Right cardiac atrium (tissue), 5 donors: ENCODE data around the gene SORCS2. TPM values are rescaled to one million over a fixed set of nuclear protein-coding genes. Genes with fewer than 3 reads are reported as not detected.

Source experiments
- ATAC-seq, 2 donors: fragments of 200-7000 bp; cut with Tn5 transposase; one replicate each; pipeline versions ENCODE4 v1.8.0 to v1.9.1; 2020; ENCODE audit warnings: moderate library complexity in 2 of 2, mild to moderate bottlenecking in 1 of 2
- DNase-seq, 3 donors: peaks; one replicate each; pipeline ENCODE4 v3.0.0-alpha.2; 2020
- H3K27ac ChIP-seq: one replicate; pipeline ENCODE4 v1.5.1; 2013; ENCODE audit warnings: mild to moderate bottlenecking, low read length, control low read depth, moderate library complexity
- H3K27me3 ChIP-seq: one replicate; pipeline ENCODE4 v1.6.1; 2013; ENCODE audit not compliant: control insufficient read depth, insufficient read depth
- H3K4me1 ChIP-seq: one replicate; pipeline ENCODE4 v1.6.1; 2013; ENCODE audit warnings: low read length; ENCODE audit not compliant: control insufficient read depth, insufficient read depth
- H3K4me3 ChIP-seq: one replicate; pipeline ENCODE4 v1.5.1; 2013; ENCODE audit warnings: low read length, control low read depth
- H3K9me3 ChIP-seq: one replicate; pipeline ENCODE4 v1.6.1; 2013; ENCODE audit warnings: low read length; ENCODE audit not compliant: control insufficient read depth
- WGBS: extraction: QIAGEN DNeasy Blood & Tissue Kit; methylation state at CpG from one replicate; pipeline ENCODE4 v1.1.7; 2013; 5-methylcytosine and 5-hydroxymethylcytosine counted together
- intact Hi-C, 4 donors: fragments of 100-400 bp; cut with DNase I; formaldehyde crosslinking; loops; one replicate each; pipeline versions ENCODE4 v1.11.0 to v1.14.0; 2022 to 2023
- polyA plus RNA-seq: library from polyadenylated mRNA; stranded (reverse); fragments of 200-250 nt; gene quantifications from one replicate; pipeline ENCODE4 v1.2.3, GENCODE V29; 2013
- total RNA-seq, 4 donors: library from RNA; stranded (reverse); fragmentation: NEBNext Ultra II Directional; extraction: Animal tissue kit (Norgen Biotek cat#: 25700); gene quantifications; one replicate each; pipeline ENCODE4 v1.2.1, GENCODE V29; 2021
- donor health status: healthy with polysubstance abuse.
- donor health status: DM: no; HTN: yes; CAD: no.
- donor health status: DM: no; HTN: no; CAD: no.
- donor health status: DM: no; HTN: yes; CAD: no; lungs with severe emphysema.
- donor health status: DM: yes; HTN: yes; CAD: no.

Gene SORCS2
- total and polyA plus RNA-seq, 5 donors: 2.1 to 7.3 (median 2.7) TPM

DNA sequence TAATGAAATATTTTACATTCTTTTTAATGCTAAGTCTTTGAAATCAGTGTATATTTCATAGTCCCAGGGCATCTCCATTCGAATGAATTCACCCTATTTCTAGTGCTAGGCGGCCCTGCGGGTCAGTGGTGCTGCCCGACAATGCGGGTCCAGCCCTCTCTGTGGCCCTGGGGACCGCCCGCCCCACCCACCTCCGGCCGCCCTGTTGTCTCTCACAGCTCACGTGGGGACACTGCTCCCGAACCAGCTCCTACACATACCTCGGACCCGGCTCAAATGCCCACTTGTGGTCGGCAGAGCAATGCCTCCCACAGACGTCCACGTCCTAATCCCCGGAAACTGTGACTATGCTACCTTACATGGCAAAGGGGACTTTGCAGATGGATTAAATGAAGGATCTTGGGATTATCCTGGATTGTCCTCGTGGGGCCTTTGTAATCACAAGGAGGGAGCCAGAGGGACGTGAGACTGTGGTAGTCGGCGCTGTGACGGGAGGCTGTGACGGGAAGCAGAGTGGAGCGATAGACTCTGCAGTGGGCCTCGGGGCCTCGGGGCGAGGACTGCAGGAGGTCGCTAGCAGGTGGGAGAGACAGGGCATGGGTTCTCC lies 334.7 kb downstream of the SORCS2 start:
- no peak for ATAC-seq
- intact Hi-C loops: no loop called here
- H3K27ac ChIP-seq: no peak overlapping the region
- no peaks in the 10 kb centered on the region for H3K4me1 ChIP-seq
- DNase-seq: no peak
- no peak overlapping the region for H3K4me3 ChIP-seq
- WGBS: 85% methylated on average over 28 of the region's 28 CpGs
- no peaks in the 10 kb centered on the region for H3K9me3 ChIP-seq
- no peaks in the 10 kb centered on the region for H3K27me3 ChIP-seq

GRCh38 chr4:7529368-7530080 lies 337.2 kb downstream of the SORCS2 start:
- H3K27me3 ChIP-seq: no peaks in the 10 kb centered on the region
- ATAC-seq: no peak
- 61% methylated on average over 12 of the region's 12 CpGs for WGBS
- no peak overlapping the region for H3K4me3 ChIP-seq
- H3K27ac ChIP-seq: no peak overlapping the region
- intact Hi-C loops: no loop called here
- peak in 1 of 3 donors; percentile 23 for DNase-seq
- no peaks in the 10 kb centered on the region for H3K4me1 ChIP-seq
- H3K9me3 ChIP-seq: no peaks in the 10 kb centered on the region

- intact Hi-C loops: no loop called here
- WGBS: 50% methylated on average over 7 of the region's 7 CpGs
- no peak for ATAC-seq
These were observed 337.7 kb downstream of the SORCS2 start for GRCh38 chr4:7530082-7530481.

GRCh38 chr4:7530932-7531639 lies 338.7 kb downstream of the SORCS2 start:
- Histone ChIP-seq H3K4me1 (no peaks in the 10 kb centered on the region), H3K9me3 (no peaks in the 10 kb centered on the region), H3K27ac (no peak overlapping the region), H3K27me3 (no peaks in the 10 kb centered on the region), H3K4me3 (no peak overlapping the region)
- intact Hi-C loops: no loop called here
- DNase-seq (peak in 1 of 3 donors; percentile 25), ATAC-seq (no peak)
- 84% methylated on average over 17 of the region's 17 CpGs for WGBS

More at GRCh38 chr4:7530082-7530481, 337.7 kb downstream of the SORCS2 start:
- Histone ChIP-seq H3K4me3 (no peak overlapping the region), H3K27ac (no peak overlapping the region), H3K4me1 (no peaks in the 10 kb centered on the region), H3K9me3 (no peaks in the 10 kb centered on the region), H3K27me3 (no peaks in the 10 kb centered on the region)
- DNase-seq: peak in 1 of 3 donors; percentile 21

GRCh38 chr4:7531640-7531994 lies 339.3 kb downstream of the SORCS2 start:
- intact Hi-C loops: no loop called here
- H3K27ac ChIP-seq: no peak overlapping the region
- WGBS: 73% methylated on average over 8 of the region's 8 CpGs
- DNase-seq (peak in 1 of 3 donors; percentile 23), ATAC-seq (no peak)
- no peaks in the 10 kb centered on the region for H3K27me3 ChIP-seq
- H3K9me3 ChIP-seq: no peaks in the 10 kb centered on the region
- no peaks in the 10 kb centered on the region for H3K4me1 ChIP-seq
- H3K4me3 ChIP-seq: no peak overlapping the region

DNA sequence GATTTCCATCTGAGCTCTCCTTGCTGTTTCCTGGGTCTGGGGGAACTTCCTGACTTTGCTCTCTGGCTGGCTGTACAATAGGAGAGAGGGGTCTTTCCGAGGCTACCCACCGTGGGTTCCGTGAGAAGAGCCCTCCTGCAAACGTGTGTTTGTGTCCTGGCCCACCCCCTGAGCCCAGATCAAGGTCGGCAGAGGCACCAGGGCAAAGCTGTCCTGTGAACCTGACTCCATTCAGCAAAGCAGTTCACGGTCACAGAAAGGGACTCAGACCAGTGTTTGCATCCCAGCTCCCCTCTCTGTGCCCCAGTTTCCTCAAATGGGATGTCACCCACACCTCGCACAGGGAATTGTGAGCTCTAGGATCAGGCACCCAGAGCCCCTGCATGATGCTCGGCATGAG lies 339.7 kb downstream of the SORCS2 start:
- Histone ChIP-seq H3K4me3 (no peak overlapping the region), H3K27ac (no peak overlapping the region), H3K27me3 (no peaks in the 10 kb centered on the region), H3K4me1 (no peaks in the 10 kb centered on the region), H3K9me3 (no peaks in the 10 kb centered on the region)
- intact Hi-C loops: no loop called here
- no peak for ATAC-seq
- DNase-seq: peak in 1 of 3 donors; percentile 4
- 68% methylated on average over 8 of the region's 8 CpGs for WGBS

GRCh38 chr4:7533267-7533666 lies 340.9 kb downstream of the SORCS2 start:
- Histone ChIP-seq H3K4me3 (no peak overlapping the region), H3K4me1 (no peaks in the 10 kb centered on the region), H3K9me3 (no peaks in the 10 kb centered on the region), H3K27me3 (no peaks in the 10 kb centered on the region), H3K27ac (no peak overlapping the region)
- whole genome bisulfite sequencing: 82% methylated on average over 8 of the region's 8 CpGs
- ATAC-seq (no peak), DNase-seq (peak in 1 of 3 donors; percentile 44)
- intact Hi-C loops: no loop called here

- Histone ChIP-seq H3K4me3 (no peak overlapping the region), H3K27me3 (no peaks in the 10 kb centered on the region), H3K27ac (no peak overlapping the region), H3K4me1 (no peaks in the 10 kb centered on the region), H3K9me3 (no peaks in the 10 kb centered on the region)
- DNase-seq: peak in 1 of 3 donors; percentile 22
- ATAC-seq: no peak
- WGBS: 95% methylated on average over 10 of the region's 10 CpGs
- intact Hi-C loops: no loop called here
These were observed 342.8 kb downstream of the SORCS2 start for GRCh38 chr4:7535094-7535493.

DNA sequence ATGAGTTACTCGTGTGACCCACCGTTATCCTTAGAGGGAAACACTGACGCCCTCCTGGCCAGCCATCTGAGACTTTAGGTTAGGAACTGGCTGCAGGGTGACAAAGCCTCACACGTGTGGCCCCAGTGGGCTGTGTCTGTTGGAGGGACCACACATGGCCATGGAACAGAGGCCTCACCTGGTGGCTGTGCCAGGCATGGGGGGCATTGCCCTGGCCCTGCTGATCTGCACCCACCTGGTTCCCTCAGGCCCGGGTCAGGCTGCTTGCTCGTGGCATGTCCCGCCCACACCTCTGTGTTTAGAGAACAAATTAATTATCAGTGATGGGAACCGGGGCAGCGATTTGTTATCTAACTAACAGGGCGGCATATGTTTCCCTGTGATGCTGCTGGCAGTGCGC lies 343.3 kb downstream of the SORCS2 start:
- Histone ChIP-seq H3K27ac (no peak overlapping the region), H3K4me3 (no peak overlapping the region), H3K9me3 (no peaks in the 10 kb centered on the region), H3K4me1 (no peaks in the 10 kb centered on the region), H3K27me3 (no peaks in the 10 kb centered on the region)
- DNase-seq (peak in 1 of 3 donors; percentile 20), ATAC-seq (no peak)
- 83% methylated on average over 11 of the region's 11 CpGs for WGBS
- intact Hi-C loops: no loop called here

GRCh38 chr4:7536876-7537275 lies 344.5 kb downstream of the SORCS2 start:
- intact Hi-C loops: no loop called here
- no peaks in the 10 kb centered on the region for H3K9me3 ChIP-seq

GRCh38 chr4:7537853-7538400 lies 345.6 kb downstream of the SORCS2 start:
- ATAC-seq: no peak
- Histone ChIP-seq H3K27ac (no peak overlapping the region), H3K4me1 (no peaks in the 10 kb centered on the region), H3K4me3 (no peak overlapping the region), H3K9me3 (no peaks in the 10 kb centered on the region), H3K27me3 (no peaks in the 10 kb centered on the region)
- intact Hi-C loops: no loop called here
- 81% methylated on average over 8 of the region's 8 CpGs for WGBS
- DNase-seq: no peak

More at GRCh38 chr4:7536876-7537275, 344.5 kb downstream of the SORCS2 start:
- DNase-seq (peak in 1 of 3 donors; percentile 23), ATAC-seq (no peak)
- Histone ChIP-seq H3K4me3 (no peak overlapping the region), H3K27ac (no peak overlapping the region), H3K27me3 (no peaks in the 10 kb centered on the region), H3K4me1 (no peaks in the 10 kb centered on the region)
- whole genome bisulfite sequencing: 89% methylated on average over 8 of the region's 8 CpGs
